ENCODE measurements around the gene SLC25A38.
"Not testable (repeated sequence)": the region's sequence is repeated elsewhere in the genome, so short reads cannot be mapped to it uniquely, and the experiment has no call there.

SLC25A38 gene

GRCh38 chr3:39383045-39383880 lies at the start of gene SLC25A38:
Gene SLC25A38 (plus strand): TSS chr3:39383370. CDS start chr3:39383725, 355 bp downstream.
- DNase-seq (ENCODE audit: low spot score): peak; percentile 82

DNA sequence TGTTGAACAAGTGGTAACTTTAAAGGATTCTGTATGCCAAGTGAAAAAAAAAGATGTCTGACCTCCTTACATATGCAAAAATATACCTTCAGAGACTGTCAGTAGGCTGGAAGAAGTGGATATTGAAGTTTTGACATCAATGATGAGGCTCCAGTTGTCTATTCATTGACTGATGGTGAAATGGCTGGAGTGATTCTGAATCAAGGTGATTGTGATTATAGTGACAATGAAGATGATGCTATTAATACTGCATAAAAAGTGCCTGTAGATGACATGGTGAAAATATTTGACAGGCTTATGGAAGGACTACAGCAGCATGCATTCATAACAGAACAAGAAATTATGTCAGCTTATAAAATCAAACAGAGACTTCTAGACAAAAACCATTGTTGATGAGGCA lies 49.6 kb upstream of the SLC25A38 start:
- DNase-seq (ENCODE audit: low spot score): no peak

GRCh38 chr3:39334205-39334604 lies 49.0 kb upstream of the SLC25A38 start:
- no peak for DNase-seq (ENCODE audit: low spot score)

DNA sequence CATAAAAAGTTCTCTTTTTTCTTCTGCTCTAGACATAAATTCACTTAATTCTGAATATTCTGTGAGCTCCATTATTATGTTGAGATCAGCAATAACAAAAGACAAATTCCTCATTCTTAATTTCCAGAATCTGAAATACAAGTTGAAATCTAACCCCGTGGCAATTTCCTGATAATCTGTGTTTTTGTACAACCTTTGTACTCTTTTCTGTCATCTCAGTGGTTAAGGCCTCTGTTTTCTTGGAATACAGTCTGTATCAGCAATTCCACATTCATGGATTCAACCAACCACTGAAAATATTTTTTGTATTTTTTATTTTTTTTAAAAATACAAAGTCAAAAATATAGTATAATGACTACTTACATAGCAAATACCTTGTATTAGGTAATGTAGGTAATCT lies 45.0 kb upstream of the SLC25A38 start:
- DNase-seq (ENCODE audit: low spot score): no peak

DNA sequence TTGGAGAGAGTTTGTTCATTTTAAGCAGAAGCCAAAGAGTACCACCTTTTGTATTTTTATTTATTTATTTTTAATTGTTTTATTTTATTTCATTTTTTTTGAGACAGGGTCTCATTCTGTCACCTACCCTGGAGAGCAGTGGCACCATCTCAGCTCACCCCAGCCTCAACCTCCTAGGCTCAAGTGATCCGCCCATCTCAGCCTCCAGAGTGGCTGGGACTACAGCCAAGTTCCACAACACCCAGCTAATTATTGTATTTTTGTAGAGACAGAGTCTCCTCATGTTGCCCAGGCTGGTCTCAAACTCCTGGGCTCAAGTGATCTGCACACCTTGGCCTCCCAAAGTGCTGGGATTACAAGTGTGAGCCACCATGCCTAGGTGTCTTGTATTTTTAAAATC lies 44.1 kb upstream of the SLC25A38 start:
- no peak for DNase-seq (ENCODE audit: low spot score)

- DNase-seq (ENCODE audit: low spot score): no peak
Observed at GRCh38 chr3:39343076-39343717, 40.0 kb upstream of the SLC25A38 start.

DNA sequence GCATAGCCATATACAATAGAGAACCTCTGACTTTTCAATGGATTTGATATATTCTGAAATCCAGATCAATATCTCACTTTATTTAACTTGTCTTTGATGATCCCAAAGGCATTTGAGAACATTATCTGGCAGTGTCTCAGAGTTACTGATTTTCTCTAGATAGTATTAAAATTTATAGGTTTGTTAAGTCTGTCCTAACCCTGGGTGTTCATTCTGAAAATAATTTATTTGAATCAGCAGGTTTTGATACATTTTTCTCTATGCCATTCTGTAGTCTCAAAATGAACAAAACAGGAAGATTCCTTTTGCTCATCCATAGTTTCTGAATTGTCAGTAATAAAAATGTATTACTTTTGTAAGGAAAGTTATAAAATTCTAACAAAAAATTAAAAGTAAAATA lies 39.4 kb upstream of the SLC25A38 start:
- DNase-seq (ENCODE audit: low spot score): no peak

- DNase-seq (ENCODE audit: low spot score): no peak
Observed at GRCh38 chr3:39344746-39345344, 38.3 kb upstream of the SLC25A38 start.

DNA sequence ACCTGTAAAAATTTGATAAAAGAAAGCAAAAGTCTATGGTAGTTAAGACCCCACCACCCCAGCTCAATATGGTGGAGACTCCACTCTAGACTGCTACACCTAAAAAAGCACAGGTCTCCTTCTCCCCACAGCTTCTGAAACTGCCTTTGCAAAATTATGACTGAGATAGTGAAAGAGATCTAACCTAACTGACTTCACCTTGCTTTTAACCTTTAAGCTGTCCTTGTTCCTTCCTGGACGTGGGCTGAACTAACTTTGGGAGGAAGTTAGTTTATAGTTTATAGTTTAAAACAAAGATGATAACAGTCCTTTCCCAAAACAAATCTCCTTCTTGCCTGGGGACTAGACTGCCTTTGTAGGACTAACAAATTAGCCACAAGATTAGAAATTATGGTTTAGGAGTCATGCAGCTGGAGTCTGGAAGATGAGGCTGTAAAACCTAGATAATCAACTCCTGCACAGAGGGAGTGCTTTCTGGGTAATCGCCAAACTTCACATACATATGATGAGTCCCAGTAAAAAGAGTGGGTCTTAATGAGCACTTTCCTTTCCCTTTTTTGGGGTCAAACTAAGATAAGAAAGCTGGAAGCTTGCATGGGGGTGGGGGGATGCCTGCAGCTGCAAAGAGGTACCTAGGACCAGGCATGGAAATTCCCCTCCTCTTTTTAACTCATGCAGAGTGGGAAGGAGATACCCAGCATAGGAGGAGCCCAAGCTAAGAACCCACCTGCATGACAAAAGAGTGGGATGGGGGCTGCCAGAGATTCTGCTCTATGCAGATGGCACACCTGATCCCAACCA lies 36.2 kb upstream of the SLC25A38 start:
- no peak for DNase-seq (ENCODE audit: low spot score)

- DNase-seq (ENCODE audit: low spot score): no peak
Observed at GRCh38 chr3:39347586-39347876, 35.6 kb upstream of the SLC25A38 start.

GRCh38 chr3:39349080-39349479 lies 34.1 kb upstream of the SLC25A38 start:
- DNase-seq (ENCODE audit: low spot score): no peak

- no peak for DNase-seq (ENCODE audit: low spot score)
Observed at GRCh38 chr3:39350714-39351113, 32.5 kb upstream of the SLC25A38 start.

DNA sequence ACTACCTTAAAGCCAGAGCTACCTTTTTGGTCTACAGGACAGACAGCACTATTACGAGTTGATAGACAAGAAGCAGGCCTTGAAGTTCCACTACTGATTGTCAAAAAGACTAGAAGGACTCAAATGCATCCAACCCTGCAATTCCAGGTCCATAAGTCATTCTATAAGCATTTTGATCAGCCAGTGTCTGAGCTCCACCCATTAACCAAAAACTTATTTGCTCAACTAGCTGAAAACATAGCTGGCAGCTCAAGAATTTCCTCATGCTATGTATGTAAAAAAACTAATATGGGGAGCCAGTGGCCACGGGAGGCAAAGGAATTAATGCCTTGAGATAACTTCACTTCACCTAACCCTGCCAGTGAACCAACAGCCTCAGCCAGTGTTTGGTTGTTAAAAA lies 32.0 kb upstream of the SLC25A38 start:
- DNase-seq (ENCODE audit: low spot score): not testable (repeated sequence)

- DNase-seq (ENCODE audit: low spot score): not testable (repeated sequence)
Observed at GRCh38 chr3:39353168-39353927, 29.8 kb upstream of the SLC25A38 start.

DNA sequence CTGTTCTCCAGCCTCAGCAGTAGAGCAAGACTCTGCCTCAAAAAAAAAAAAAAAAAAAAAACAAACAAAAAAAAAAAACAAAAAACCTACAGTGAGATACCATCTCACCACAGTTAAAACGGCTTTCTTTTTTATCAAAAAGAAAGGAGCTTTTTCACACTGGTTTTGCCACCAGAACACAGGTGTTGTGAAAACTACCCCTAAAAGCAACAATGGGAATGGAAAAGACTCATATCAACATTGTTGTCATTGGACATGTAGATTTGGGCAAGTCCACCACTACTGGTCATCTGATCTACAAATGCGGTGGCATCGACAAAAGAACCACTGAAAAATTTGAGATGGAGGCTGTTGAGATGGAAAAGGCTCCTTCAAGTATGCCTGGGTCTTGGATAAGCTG lies 24.8 kb upstream of the SLC25A38 start:
- DNase-seq (ENCODE audit: low spot score): no peak

GRCh38 chr3:39361252-39361927 lies 21.8 kb upstream of the SLC25A38 start:
- DNase-seq (ENCODE audit: low spot score): no peak

- no peak for DNase-seq (ENCODE audit: low spot score)
Observed at GRCh38 chr3:39362192-39362591, 21.0 kb upstream of the SLC25A38 start.

DNA sequence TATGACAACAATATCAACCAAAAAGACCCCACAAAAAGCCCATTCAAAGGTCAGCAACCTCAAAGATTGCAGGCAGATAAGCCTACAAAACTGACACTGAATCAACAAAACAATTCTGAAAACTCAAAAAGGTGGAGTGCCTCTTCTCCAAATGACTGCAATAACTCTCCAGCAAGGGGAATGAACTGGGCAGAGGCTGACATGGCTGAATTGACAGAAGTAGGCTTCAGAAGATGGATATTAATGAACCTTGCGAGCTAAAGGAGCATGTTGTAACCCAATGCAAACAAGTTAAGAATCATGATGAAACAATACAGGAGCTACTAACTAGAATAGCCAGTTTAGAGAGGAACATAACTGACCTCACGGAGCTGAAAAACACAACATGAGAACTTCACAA lies 20.4 kb upstream of the SLC25A38 start:
- no peak for DNase-seq (ENCODE audit: low spot score)

DNA sequence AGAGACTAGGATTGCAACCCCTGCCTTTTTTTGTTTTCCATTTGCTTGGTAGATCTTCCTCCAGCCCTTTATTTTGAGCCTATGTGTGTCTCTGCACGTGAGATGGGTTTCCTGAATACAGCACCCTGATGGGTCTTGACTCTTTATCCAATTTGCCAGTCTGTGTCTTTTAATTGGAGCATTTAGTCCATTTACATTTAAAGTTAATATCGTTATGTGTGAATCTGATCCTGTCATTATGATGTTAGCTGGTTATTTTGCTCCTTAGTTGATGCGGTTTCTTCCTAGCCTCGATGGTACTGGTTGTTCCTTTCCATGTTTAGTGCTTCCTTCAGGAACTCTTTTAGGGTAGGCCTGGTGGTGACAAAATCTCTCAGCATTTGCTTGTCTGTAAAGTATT lies 12.7 kb upstream of the SLC25A38 start:
- DNase-seq (ENCODE audit: low spot score): not testable (repeated sequence)

DNA sequence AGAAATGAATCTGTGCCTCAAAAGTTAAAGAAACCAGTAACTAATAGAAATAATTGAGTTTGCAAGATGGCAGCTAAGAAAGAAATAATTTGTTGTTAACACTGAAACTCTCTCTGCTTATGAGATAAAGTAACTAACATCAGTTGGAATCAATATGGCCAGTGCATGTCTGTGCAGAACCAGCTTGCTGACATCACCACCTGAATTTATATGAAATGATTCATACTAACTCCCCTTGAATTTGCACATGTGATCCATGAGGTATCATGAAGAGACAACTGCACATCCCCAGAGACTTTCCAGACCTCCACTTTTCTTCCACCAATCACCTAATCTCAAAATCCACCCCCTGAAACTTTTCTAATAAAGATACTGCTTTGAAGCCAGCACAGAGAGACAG lies 10.3 kb upstream of the SLC25A38 start:
- no peak for DNase-seq (ENCODE audit: low spot score)

DNA sequence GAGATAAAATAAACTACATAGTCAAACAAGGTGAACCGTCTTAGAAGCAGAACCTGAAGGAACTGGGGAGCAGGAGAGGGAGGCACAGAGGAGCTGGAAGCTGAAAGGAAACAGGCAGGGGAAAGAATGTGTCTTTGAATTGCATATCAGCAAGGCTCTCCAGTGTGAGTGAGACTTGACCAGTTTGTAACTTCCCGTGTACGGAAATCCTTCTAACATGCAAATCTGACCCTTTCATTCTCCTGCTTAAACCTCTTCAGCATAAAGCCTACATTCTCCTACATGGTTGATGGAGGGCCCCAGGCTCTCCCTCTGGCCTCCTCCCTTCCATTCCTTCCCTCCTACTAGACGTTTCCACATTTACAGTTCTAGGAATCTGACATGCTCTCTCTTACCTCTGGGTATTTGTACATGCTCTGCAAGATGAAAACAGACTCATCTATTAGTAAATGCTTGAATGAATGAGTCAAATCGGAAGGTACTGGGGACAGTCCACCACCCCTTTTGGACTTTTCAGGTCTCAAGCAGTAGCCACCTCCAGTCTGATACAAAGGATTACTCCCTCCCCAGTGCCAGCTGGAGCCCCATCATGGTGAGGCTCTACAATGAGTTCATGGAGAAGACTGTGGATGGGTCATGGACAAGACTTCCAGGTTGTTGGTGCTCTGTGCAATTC lies 6.1 kb upstream of the SLC25A38 start:
- DNase-seq (ENCODE audit: low spot score): no peak
